ENCODE results near the gene KRT74. TPM values are rescaled to one million over a fixed set of nuclear protein-coding genes. Genes with fewer than 3 reads are reported as not detected.

KRT74 gene
- polyA plus RNA-seq, 1 donor (not counting 4 experiments of a cell fraction or from before 2014, with no cell fraction given): 0.17 TPM

DNA sequence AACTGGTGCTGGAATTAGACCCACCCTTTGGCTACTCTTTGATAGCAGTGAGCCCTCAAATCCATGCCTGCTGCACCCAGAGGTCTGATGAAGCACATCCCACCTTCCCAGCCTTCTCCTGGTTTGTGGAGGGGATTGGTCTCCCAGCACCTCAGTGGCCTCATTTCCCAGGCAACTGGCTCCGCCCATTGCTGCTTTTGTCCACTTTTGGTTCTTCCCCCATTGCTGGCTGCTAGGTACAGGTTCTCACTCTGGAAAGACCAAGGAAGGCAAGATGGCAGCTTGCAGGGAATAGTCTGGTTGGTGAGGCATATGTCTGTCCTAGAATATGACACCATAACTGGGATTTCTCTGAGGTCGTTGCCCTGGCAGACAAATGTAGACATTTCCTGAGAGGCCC, 43.3 kb downstream of the KRT74 start:
- no peaks in the 10 kb centered on the region for H3K9me3 ChIP-seq (ENCODE audit: control insufficient read depth, low read depth, low read length)
- peaks cover 15% of the 10 kb centered on the region for H3K4me1 ChIP-seq (ENCODE audit: control insufficient read depth, extremely low read depth, insufficient read depth, low read length)
- no peaks in the 10 kb centered on the region for H3K36me3 ChIP-seq (ENCODE audit: control insufficient read depth in 2 of 2, extremely low read depth in 1 of 2, insufficient read depth in 2 of 2, low read length in 2 of 2)
- no peak overlapping the region for H3K27ac ChIP-seq (ENCODE audit: control insufficient read depth, insufficient read depth, low read length)
- no peaks in the 10 kb centered on the region for H3K79me2 ChIP-seq (ENCODE audit: control insufficient read depth, insufficient read depth, low read length)
- FAIRE-seq: no peak
- TF ChIP-seq EZH2 (IDR thresholded peaks at IDR 0.05; ENCODE audit: low read length): no peak
- no peak for TF ChIP-seq CTCF (optimal IDR thresholded peaks at IDR 0.05 in 1 of 3, IDR thresholded peaks at IDR 0.05 in 1 of 3, conservative IDR thresholded peaks at IDR 0.05 in 1 of 3; ENCODE audit: extremely low read depth in 1 of 3, insufficient read depth in 2 of 3, low read length in 3 of 3)
- no peaks in the 10 kb centered on the region for H3K27me3 ChIP-seq (ENCODE audit: control insufficient read depth, extremely low read depth, insufficient read depth, low read length)
- no peaks in the 10 kb centered on the region for H4K20me1 ChIP-seq (ENCODE audit: control insufficient read depth, extremely low read depth, insufficient read depth, low read length)
- H3K4me3 ChIP-seq (ENCODE audit: control insufficient read depth in 2 of 3, extremely low read depth in 1 of 3, insufficient read depth in 2 of 3, low read depth in 1 of 3, low read length in 3 of 3): no peak overlapping the region
- no peak overlapping the region for H2AFZ ChIP-seq (ENCODE audit: control insufficient read depth, low read length)
- H3K4me2 ChIP-seq (ENCODE audit: control insufficient read depth, extremely low read depth, insufficient read depth, low read depth, low read length): no peak overlapping the region
- H3K9ac ChIP-seq (ENCODE audit: control insufficient read depth, extremely low read depth, insufficient read depth, low read length): no peak overlapping the region
- dilution Hi-C loops (cut with MboI; ENCODE audit: extremely low pct_ligation_motif_present, low sequenced_read_pairs): no loop called here
- H3K9me1 ChIP-seq (ENCODE audit: control insufficient read depth, extremely low read depth, insufficient read depth, low read length): no peaks in the 10 kb centered on the region
- DNase-seq (ENCODE audit: low read depth, low spot score): no peak

GRCh38 chr12:52529846-52530245, 43.8 kb downstream of the KRT74 start:
- Histone ChIP-seq H3K9me3 (ENCODE audit: control insufficient read depth, low read depth, low read length) (no peaks in the 10 kb centered on the region), H3K9me1 (ENCODE audit: control insufficient read depth, extremely low read depth, insufficient read depth, low read length) (no peaks in the 10 kb centered on the region), H3K9ac (ENCODE audit: control insufficient read depth, extremely low read depth, insufficient read depth, low read length) (no peak overlapping the region), H3K79me2 (ENCODE audit: control insufficient read depth, insufficient read depth, low read length) (no peaks in the 10 kb centered on the region), H2AFZ (ENCODE audit: control insufficient read depth, low read length) (no peak overlapping the region), H3K4me2 (ENCODE audit: control insufficient read depth, extremely low read depth, insufficient read depth, low read depth, low read length) (no peak overlapping the region), H3K4me3 (ENCODE audit: control insufficient read depth in 2 of 3, extremely low read depth in 1 of 3, insufficient read depth in 2 of 3, low read depth in 1 of 3, low read length in 3 of 3) (no peak overlapping the region), H3K27ac (ENCODE audit: control insufficient read depth, insufficient read depth, low read length) (no peak overlapping the region), H4K20me1 (ENCODE audit: control insufficient read depth, extremely low read depth, insufficient read depth, low read length) (no peaks in the 10 kb centered on the region), H3K4me1 (ENCODE audit: control insufficient read depth, extremely low read depth, insufficient read depth, low read length) (peaks cover 20% of the 10 kb centered on the region), H3K27me3 (ENCODE audit: control insufficient read depth, extremely low read depth, insufficient read depth, low read length) (no peaks in the 10 kb centered on the region), H3K36me3 (ENCODE audit: control insufficient read depth in 2 of 2, extremely low read depth in 1 of 2, insufficient read depth in 2 of 2, low read length in 2 of 2) (no peaks in the 10 kb centered on the region)
- dilution Hi-C loops (cut with MboI; ENCODE audit: extremely low pct_ligation_motif_present, low sequenced_read_pairs): no loop called here
- FAIRE-seq (no peak), DNase-seq (ENCODE audit: low read depth, low spot score) (no peak)
- TF ChIP-seq CTCF (optimal IDR thresholded peaks at IDR 0.05 in 1 of 3, IDR thresholded peaks at IDR 0.05 in 1 of 3, conservative IDR thresholded peaks at IDR 0.05 in 1 of 3; ENCODE audit: extremely low read depth in 1 of 3, insufficient read depth in 2 of 3, low read length in 3 of 3) (no peak), EZH2 (IDR thresholded peaks at IDR 0.05; ENCODE audit: low read length) (no peak)
